ENCODE data around the gene UNC50.

- TF ChIP-seq EZH2 (IDR thresholded peaks at IDR 0.05; ENCODE audit: low read length, missing control alignments), result no peak
- TF ChIP-seq, protein P1, sequence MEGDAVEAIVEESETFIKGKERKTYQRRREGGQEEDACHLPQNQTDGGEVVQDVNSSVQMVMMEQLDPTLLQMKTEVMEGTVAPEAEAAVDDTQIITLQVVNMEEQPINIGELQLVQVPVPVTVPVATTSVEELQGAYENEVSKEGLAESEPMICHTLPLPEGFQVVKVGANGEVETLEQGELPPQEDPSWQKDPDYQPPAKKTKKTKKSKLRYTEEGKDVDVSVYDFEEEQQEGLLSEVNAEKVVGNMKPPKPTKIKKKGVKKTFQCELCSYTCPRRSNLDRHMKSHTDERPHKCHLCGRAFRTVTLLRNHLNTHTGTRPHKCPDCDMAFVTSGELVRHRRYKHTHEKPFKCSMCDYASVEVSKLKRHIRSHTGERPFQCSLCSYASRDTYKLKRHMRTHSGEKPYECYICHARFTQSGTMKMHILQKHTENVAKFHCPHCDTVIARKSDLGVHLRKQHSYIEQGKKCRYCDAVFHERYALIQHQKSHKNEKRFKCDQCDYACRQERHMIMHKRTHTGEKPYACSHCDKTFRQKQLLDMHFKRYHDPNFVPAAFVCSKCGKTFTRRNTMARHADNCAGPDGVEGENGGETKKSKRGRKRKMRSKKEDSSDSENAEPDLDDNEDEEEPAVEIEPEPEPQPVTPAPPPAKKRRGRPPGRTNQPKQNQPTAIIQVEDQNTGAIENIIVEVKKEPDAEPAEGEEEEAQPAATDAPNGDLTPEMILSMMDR (conservative IDR thresholded peaks at IDR 0.05 in 1 of 2, IDR thresholded peaks at IDR 0.05 in 1 of 2; ENCODE audit: low read depth in 1 of 2, low read length in 2 of 2), result no peak
Observed at GRCh38 chr2:98586551-98587140, 21.7 kb upstream of the UNC50 start.
